A673 (cell line): ENCODE results near the gene GPR156.

Experiments used
- EZH2 ChIP-seq: fragments of 200-600 bp; sonication (generic); IDR thresholded peaks from 2 replicates; pipeline ENCODE4 v1.6.1; 2017; ENCODE audit warnings: borderline replicate concordance, low read depth, mild to moderate bottlenecking, mixed read lengths, antibody characterized with exemption, low read length; ENCODE audit not compliant: poor library complexity, severe bottlenecking
- TF ChIP-seq, protein P1 (sequence below): fragments of 300-800, 200-600 bp; sonication (generic); conservative IDR thresholded peaks from 2 replicates; pipeline ENCODE4 v1.5.1; 2017; ENCODE audit warnings: low read depth, mild to moderate bottlenecking, antibody characterized with exemption, low read length, moderate library complexity, mixed read lengths

DNA sequence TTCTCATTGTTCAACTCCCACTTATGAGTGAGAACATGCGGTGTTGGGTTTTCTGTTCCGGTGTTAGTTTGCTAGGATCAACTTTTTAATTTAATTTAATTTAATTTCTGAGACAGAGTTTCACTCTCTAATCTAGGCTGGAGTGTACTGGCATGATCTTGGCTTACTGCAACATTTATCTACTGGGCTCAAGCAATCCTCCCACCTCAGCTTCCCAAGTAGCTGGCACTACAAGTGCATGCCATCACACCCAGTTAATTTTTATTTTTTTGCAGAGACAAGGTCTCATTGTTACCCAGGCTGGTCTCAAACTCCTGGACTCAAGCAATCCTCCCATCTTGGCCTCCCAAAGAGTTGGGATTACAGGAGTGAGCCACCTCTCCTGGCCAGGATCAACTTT, 82.7 kb downstream of the GPR156 start:
- TF ChIP-seq, protein P1, sequence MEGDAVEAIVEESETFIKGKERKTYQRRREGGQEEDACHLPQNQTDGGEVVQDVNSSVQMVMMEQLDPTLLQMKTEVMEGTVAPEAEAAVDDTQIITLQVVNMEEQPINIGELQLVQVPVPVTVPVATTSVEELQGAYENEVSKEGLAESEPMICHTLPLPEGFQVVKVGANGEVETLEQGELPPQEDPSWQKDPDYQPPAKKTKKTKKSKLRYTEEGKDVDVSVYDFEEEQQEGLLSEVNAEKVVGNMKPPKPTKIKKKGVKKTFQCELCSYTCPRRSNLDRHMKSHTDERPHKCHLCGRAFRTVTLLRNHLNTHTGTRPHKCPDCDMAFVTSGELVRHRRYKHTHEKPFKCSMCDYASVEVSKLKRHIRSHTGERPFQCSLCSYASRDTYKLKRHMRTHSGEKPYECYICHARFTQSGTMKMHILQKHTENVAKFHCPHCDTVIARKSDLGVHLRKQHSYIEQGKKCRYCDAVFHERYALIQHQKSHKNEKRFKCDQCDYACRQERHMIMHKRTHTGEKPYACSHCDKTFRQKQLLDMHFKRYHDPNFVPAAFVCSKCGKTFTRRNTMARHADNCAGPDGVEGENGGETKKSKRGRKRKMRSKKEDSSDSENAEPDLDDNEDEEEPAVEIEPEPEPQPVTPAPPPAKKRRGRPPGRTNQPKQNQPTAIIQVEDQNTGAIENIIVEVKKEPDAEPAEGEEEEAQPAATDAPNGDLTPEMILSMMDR, result no peak
- no peak for TF ChIP-seq EZH2
